H7 (cell line): ENCODE results near the gene MOGAT2. TPM values are rescaled to one million over a fixed set of nuclear protein-coding genes. Genes with fewer than 3 reads are reported as not detected.
"Not testable (repeated sequence)": the region's sequence is repeated elsewhere in the genome, so short reads cannot be mapped to it uniquely, and the experiment has no call there.

ENCODE experiments used
- DNase-seq: peaks from one replicate; pipeline ENCODE4 v3.0.0; 2012
- H3K27me3 ChIP-seq: 2 replicates; pipeline ENCODE4 v1.6.0; 2011; ENCODE audit warnings: mild to moderate bottlenecking, low read length; ENCODE audit not compliant: control insufficient read depth, insufficient read depth
- H3K36me3 ChIP-seq: replicated peaks from 2 replicates; pipeline ENCODE4 v1.5.1; 2011; ENCODE audit warnings: low read length; ENCODE audit not compliant: control insufficient read depth, insufficient read depth
- H3K4me3 ChIP-seq: 2 replicates; pipeline ENCODE4 v1.5.1; 2011; ENCODE audit warnings: low read depth, mild to moderate bottlenecking, control low read depth, low read length, moderate library complexity; ENCODE audit not compliant: insufficient read depth
- total RNA-seq: library from RNA; depleted of rRNA; stranded (reverse); fragments of >200 nt; shearing (Covaris generic); gene quantifications from 2 replicates; pipeline ENCODE4 v1.2.3, GENCODE V29; 2014; rRNA removed

MOGAT2 gene
- not detected in 2 replicates for total RNA-seq

DNA sequence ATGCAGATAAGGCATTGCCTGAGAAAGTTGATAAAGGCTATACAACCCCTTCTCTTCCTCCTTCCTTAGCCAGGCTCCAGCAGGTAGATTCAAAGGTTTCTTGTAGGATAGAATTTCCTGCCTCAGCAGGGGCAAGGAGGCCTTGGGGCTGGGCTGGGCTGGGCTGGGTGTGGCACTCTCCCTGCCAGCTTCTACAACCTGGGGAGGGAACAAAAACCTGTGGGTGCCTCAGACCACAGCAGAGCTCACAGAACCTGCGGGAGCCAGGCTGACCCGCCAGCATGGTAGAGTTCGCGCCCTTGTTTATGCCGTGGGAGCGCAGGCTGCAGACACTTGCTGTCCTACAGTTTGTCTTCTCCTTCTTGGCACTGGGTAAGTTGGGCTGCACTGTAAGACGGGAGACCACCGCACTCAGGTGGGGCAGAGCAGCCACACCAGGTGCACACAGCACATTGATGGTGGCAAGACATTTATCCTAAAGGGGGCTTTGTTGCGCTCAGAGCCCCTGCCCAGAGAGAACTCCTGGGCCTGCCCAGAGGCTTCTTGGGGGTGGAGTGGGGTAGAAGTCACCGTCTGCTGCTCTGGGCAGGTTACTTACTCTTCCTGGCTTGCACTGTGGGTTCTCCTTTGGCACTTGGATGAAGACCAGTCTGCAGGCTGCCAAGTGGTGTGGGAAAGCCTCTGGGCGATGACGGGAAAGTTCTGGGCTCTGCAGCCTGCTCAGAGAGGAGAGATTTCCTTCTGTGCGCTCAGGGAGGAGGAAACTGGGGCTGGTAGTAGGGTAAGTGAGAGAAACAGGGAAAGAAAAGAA lies at the start of gene MOGAT2:
TSS of gene MOGAT2 (plus strand) at position 231 of the 811 bp plus-strand sequence. CDS start at position 282, 51 bp downstream.
- H3K27me3 ChIP-seq = peaks cover 9% of the 10 kb centered on the region
- H3K36me3 ChIP-seq = no peaks in the 10 kb centered on the region
- DNase-seq = no peak
- no peak within 1 kb of the TSS for H3K4me3 ChIP-seq

DNA sequence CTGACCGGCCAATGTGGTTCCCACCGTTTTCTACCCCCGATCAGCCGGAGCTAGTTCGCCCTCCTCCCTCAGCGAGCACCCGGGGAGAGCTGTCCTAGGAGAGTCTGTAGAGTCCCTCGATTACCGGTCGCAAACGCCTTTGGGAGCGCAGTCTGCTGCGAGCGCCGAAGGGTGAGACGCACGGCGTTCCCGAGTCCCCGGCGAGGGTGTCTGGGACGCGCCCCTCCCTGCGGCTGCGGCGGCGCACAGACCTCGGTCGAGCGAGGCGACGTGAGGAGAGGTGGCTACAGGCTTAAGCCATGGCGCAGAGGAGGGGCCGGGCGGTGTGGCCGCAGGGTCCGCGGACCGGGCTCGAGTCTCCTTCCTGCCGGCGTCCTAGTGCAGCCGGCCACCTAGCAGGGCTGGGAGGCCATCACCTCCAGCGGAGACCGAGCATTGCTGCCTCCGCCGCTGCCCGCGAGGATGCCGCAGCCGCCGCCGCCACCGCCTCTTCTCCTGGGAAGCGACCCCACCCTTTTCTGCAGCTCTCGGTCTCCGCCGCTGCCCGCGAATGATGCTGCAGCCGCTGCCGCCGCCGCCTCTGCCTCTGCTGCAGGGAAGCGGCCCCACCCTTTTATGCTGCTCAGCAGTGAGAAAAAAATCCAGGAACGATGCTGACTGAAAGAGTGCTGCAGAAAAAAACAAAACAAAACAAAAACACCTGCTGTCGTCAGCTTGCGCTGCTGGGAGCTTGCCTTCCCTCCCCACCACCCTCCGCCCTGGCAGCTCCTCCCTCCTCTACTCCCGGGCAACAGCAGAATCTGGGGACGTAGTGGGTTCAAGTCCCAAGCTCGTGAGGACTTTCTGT lies 49.0 kb upstream of the MOGAT2 start, which contains the start of gene MAP6:
TSS of gene MAP6 (minus strand) at position 588 of the 847 bp plus-strand sequence. CDS start 669 bp downstream, outside the sequence.
- Histone ChIP-seq H3K27me3 (peaks cover 75% of the 10 kb centered on the region), H3K4me3 (peak within 1 kb of the TSS; percentile 47), H3K36me3 (no peaks in the 10 kb centered on the region)
- peak; percentile 83 for DNase-seq

GRCh38 chr11:75673977-75674582 lies 43.6 kb upstream of the MOGAT2 start:
- Histone ChIP-seq H3K27me3 (peaks cover 31% of the 10 kb centered on the region), H3K36me3 (no peaks in the 10 kb centered on the region), H3K4me3 (no peak overlapping the region)
- DNase-seq = no peak

- H3K4me3 ChIP-seq = no peak overlapping the region
- no peak for DNase-seq
- no peaks in the 10 kb centered on the region for H3K36me3 ChIP-seq
- no peaks in the 10 kb centered on the region; the same call in 1 of the 2 replicates for H3K27me3 ChIP-seq
These were observed 40.4 kb upstream of the MOGAT2 start for GRCh38 chr11:75677275-75677674.

- Histone ChIP-seq H3K4me3 (no peak overlapping the region), H3K27me3 (no peaks in the 10 kb centered on the region; the same call in 1 of the 2 replicates), H3K36me3 (no peaks in the 10 kb centered on the region)
- no peak for DNase-seq
These were observed 39.7 kb upstream of the MOGAT2 start for GRCh38 chr11:75677909-75678308.

DNA sequence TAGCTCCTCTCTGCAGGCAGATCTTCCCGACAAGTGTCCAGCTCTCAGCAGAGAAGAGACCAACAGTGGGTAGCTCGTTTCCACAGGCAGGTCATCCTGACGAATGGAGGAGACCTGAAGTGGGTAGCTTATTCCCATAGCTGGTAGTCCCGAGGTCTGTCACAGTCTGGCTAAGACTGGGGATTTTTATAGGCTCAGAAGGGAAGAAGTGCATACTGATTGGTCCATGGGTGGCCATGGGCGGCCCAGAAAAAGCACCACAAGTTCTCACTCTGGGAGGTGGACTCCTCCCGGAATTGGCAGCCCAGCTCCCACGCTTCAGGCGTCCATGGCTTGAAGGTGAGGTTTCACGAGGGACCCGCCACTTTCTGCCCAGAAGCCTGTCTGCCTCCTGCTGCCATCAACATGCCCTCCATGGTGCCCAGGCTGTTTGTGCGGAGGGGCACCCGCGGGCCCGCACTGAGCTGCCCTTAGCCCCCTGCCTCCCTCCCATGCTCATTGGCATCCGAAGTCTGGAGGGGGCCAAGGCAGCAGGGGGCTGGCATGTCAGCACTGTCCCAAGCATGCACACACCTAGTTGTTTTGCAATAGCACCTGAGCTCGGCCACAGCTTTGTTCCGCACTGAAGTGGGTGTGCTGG lies 38.9 kb upstream of the MOGAT2 start:
- Histone ChIP-seq H3K27me3 (no peaks in the 10 kb centered on the region; the same call in 1 of the 2 replicates), H3K36me3 (no peaks in the 10 kb centered on the region), H3K4me3 (no peak overlapping the region)
- no peak for DNase-seq

- no peak overlapping the region for H3K4me3 ChIP-seq
- no peaks in the 10 kb centered on the region for H3K36me3 ChIP-seq
- no peak for DNase-seq
- no peaks in the 10 kb centered on the region; the same call in 1 of the 2 replicates for H3K27me3 ChIP-seq
These were observed 38.1 kb upstream of the MOGAT2 start for GRCh38 chr11:75679566-75679965.

- not testable (repeated sequence) for DNase-seq
These were observed 33.8 kb upstream of the MOGAT2 start for GRCh38 chr11:75683856-75684255.

GRCh38 chr11:75689863-75690609 lies 27.6 kb upstream of the MOGAT2 start:
- Histone ChIP-seq H3K27me3 (peaks cover 1% of the 10 kb centered on the region; the same call in 1 of the 2 replicates), H3K36me3 (no peaks in the 10 kb centered on the region), H3K4me3 (no peak overlapping the region)
- no peak for DNase-seq

More at GRCh38 chr11:75683856-75684255, 33.8 kb upstream of the MOGAT2 start:
- not testable (repeated sequence) for H3K36me3 ChIP-seq, H3K4me3 ChIP-seq, H3K27me3 ChIP-seq

- Histone ChIP-seq H3K27me3 (peaks cover 1% of the 10 kb centered on the region; the same call in 1 of the 2 replicates), H3K4me3 (no peak overlapping the region), H3K36me3 (no peaks in the 10 kb centered on the region)
- DNase-seq = no peak
These were observed 25.8 kb upstream of the MOGAT2 start for GRCh38 chr11:75691804-75692203.

DNA sequence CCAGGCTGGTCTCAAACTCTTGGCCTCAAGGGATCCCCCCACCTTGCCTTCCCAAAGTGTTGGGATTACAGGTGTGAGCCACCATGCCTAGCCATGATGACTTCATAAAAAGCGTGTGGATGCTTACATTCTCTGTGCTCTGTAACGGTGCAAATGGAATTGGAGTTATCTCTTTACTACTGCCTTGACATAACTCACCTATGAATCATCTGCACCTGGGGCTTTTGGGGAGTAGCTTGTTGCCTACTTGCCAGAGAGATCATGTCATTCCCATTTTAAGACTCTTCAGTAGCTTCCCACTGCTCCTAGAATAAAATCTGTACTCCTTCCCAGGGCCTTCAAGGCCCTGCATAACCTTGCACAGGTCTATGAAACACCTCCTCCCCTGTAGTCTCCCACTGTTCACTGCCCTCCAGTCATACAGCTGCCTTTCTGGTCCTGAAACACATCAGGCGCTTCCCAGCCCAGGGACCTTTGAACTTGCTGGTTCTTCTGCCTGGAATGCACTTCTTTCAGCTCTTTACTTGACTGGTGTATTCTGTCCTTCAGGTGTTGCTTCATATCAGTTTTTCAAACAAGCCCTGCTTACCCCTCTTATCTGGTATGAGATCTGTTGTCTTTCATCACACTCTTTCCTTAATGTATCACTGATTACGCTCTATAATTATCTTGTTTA lies 19.6 kb upstream of the MOGAT2 start:
- DNase-seq = no peak
- H3K27me3 ChIP-seq = no peaks in the 10 kb centered on the region
- no peak overlapping the region for H3K4me3 ChIP-seq
- H3K36me3 ChIP-seq = no peaks in the 10 kb centered on the region

DNA sequence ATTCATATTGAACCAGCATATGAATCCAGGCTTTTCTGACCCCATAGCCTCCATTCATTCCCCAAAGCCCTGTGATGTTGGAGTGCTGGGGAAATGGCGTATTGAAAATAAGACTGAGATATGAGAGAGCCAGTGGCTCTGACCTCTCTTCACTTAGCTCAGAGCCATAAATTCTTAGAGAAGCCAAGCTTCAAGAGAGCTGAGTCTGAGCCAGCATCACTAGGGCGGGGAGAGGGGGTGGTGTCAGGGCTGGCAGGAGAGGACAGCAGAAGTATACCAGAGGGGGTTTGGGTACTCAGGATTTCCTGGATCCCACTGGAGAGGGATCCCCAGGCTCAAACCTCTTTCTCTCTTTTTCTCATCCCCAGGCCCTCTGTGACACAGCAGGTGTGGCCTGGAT lies 16.7 kb upstream of the MOGAT2 start:
- no peak for DNase-seq
- H3K36me3 ChIP-seq = no peaks in the 10 kb centered on the region
- no peaks in the 10 kb centered on the region for H3K27me3 ChIP-seq
- no peak overlapping the region for H3K4me3 ChIP-seq

DNA sequence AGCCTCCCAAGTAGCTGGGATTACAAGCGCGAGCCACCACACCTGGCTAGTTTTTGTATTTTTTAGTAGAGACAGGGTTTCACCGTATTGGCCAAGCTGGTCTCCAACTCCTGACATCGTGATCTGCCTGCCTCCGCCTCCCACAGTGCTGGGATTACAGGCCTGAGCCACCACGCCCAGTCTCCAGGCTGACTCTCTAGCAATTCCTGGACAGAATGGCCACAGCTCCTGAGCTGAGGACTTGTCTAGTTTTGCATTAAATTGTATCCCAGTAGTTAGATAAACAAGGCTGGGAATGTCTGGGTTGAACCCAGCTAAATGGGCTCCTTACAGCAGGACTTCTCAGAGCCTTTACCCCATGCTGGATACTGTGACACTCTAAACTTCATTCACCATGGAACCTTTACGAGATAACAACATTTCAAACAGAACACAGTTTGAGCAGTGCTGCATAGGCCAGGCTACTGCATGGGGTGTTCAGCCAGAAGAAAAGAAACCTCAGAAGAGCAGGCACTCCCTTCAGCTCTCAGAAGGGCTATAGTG lies 13.9 kb upstream of the MOGAT2 start:
- H3K36me3 ChIP-seq = no peaks in the 10 kb centered on the region
- DNase-seq = no peak
- H3K27me3 ChIP-seq = no peaks in the 10 kb centered on the region
- no peak overlapping the region for H3K4me3 ChIP-seq
